Measurements from ENCODE around the gene CGNL1. TPM values are rescaled to one million over a fixed set of nuclear protein-coding genes. Genes with fewer than 3 reads are reported as not detected.

CGNL1 gene
- total and polyA plus RNA-seq, 2 experiments from 2014 or later: 11.4 to 13.1 TPM

- DNase-seq (ENCODE audit: low spot score): no peak
- H3K27ac ChIP-seq: no peak overlapping the region
- no peak overlapping the region for H2AFZ ChIP-seq
- no peak overlapping the region for H3K4me2 ChIP-seq
- WGBS (ENCODE audit: low lambda C conversion rate, missing lambda C conversion rate): 59% methylated on average over 1 of the region's 1 CpG
- H3K27me3 ChIP-seq: no peaks in the 10 kb centered on the region
- no peak overlapping the region for H3K4me3 ChIP-seq
- no peaks in the 10 kb centered on the region for H3K36me3 ChIP-seq (replicated peaks; ENCODE audit: insufficient read depth, low read depth)
- peaks cover 6% of the 10 kb centered on the region for H3K79me2 ChIP-seq
- no peaks in the 10 kb centered on the region for H3K9me2 ChIP-seq (replicated peaks; ENCODE audit: insufficient read depth)
- H4K20me1 ChIP-seq (ENCODE audit: insufficient read depth, poor library complexity, severe bottlenecking): no peaks in the 10 kb centered on the region
- peaks cover 13% of the 10 kb centered on the region for H3K4me1 ChIP-seq (ENCODE audit: insufficient read depth)
- H3K9me3 ChIP-seq (ENCODE audit: low read depth): no peaks in the 10 kb centered on the region
- TF ChIP-seq EZH2phosphoT487 (IDR thresholded peaks at IDR 0.05; ENCODE audit: low read depth, severe bottlenecking, unreplicated experiment): no peak
- no peak for TF ChIP-seq EZH2 (IDR thresholded peaks at IDR 0.05; ENCODE audit: borderline replicate concordance)
- no peak for TF ChIP-seq CTCF (IDR thresholded peaks at IDR 0.05; ENCODE audit: poor library complexity)
Observed at GRCh38 chr15:57436166-57436565, 59.9 kb downstream of the CGNL1 start.

GRCh38 chr15:57436961-57437360 lies 60.7 kb downstream of the CGNL1 start:
- Histone ChIP-seq H3K79me2 (peaks cover 6% of the 10 kb centered on the region), H3K4me1 (ENCODE audit: insufficient read depth) (peaks cover 17% of the 10 kb centered on the region), H3K27me3 (no peaks in the 10 kb centered on the region), H3K9me3 (ENCODE audit: low read depth) (no peaks in the 10 kb centered on the region), H3K9me2 (replicated peaks; ENCODE audit: insufficient read depth) (no peaks in the 10 kb centered on the region), H3K36me3 (replicated peaks; ENCODE audit: insufficient read depth, low read depth) (no peaks in the 10 kb centered on the region), H2AFZ (no peak overlapping the region), H3K4me2 (no peak overlapping the region), H4K20me1 (ENCODE audit: insufficient read depth, poor library complexity, severe bottlenecking) (no peaks in the 10 kb centered on the region), H3K4me3 (no peak overlapping the region), H3K27ac (no peak overlapping the region)
- 75% methylated on average over 2 of the region's 2 CpGs for WGBS (ENCODE audit: low lambda C conversion rate, missing lambda C conversion rate)
- no peak for DNase-seq (ENCODE audit: low spot score)
- TF ChIP-seq CTCF (IDR thresholded peaks at IDR 0.05; ENCODE audit: poor library complexity) (no peak), EZH2 (IDR thresholded peaks at IDR 0.05; ENCODE audit: borderline replicate concordance) (no peak), EZH2phosphoT487 (IDR thresholded peaks at IDR 0.05; ENCODE audit: low read depth, severe bottlenecking, unreplicated experiment) (no peak)

- H3K9me2 ChIP-seq (replicated peaks; ENCODE audit: insufficient read depth): no peaks in the 10 kb centered on the region
- no peaks in the 10 kb centered on the region for H4K20me1 ChIP-seq (ENCODE audit: insufficient read depth, poor library complexity, severe bottlenecking)
- no peak overlapping the region for H3K4me2 ChIP-seq
- no peaks in the 10 kb centered on the region for H3K36me3 ChIP-seq (replicated peaks; ENCODE audit: insufficient read depth, low read depth)
- H3K27me3 ChIP-seq: no peaks in the 10 kb centered on the region
- H2AFZ ChIP-seq: no peak overlapping the region
- TF ChIP-seq EZH2phosphoT487 (IDR thresholded peaks at IDR 0.05; ENCODE audit: low read depth, severe bottlenecking, unreplicated experiment): no peak
- TF ChIP-seq CTCF (IDR thresholded peaks at IDR 0.05; ENCODE audit: poor library complexity): no peak
- TF ChIP-seq EZH2 (IDR thresholded peaks at IDR 0.05; ENCODE audit: borderline replicate concordance): no peak
- H3K9me3 ChIP-seq (ENCODE audit: low read depth): no peaks in the 10 kb centered on the region
- no peak for DNase-seq (ENCODE audit: low spot score)
- H3K27ac ChIP-seq: no peak overlapping the region
- H3K4me3 ChIP-seq: no peak overlapping the region
- H3K79me2 ChIP-seq: peaks cover 6% of the 10 kb centered on the region
- peaks cover 17% of the 10 kb centered on the region for H3K4me1 ChIP-seq (ENCODE audit: insufficient read depth)
- 90% methylated on average over 3 of the region's 3 CpGs for WGBS (ENCODE audit: low lambda C conversion rate, missing lambda C conversion rate)
Observed at GRCh38 chr15:57437564-57437963, 61.3 kb downstream of the CGNL1 start.

- Histone ChIP-seq H3K9me2 (replicated peaks; ENCODE audit: insufficient read depth) (no peaks in the 10 kb centered on the region), H3K79me2 (peaks cover 6% of the 10 kb centered on the region), H3K36me3 (replicated peaks; ENCODE audit: insufficient read depth, low read depth) (no peaks in the 10 kb centered on the region), H3K4me3 (no peak overlapping the region), H4K20me1 (ENCODE audit: insufficient read depth, poor library complexity, severe bottlenecking) (no peaks in the 10 kb centered on the region), H3K4me2 (no peak overlapping the region), H3K9me3 (ENCODE audit: low read depth) (no peaks in the 10 kb centered on the region), H2AFZ (no peak overlapping the region), H3K4me1 (ENCODE audit: insufficient read depth) (peaks cover 17% of the 10 kb centered on the region), H3K27ac (no peak overlapping the region), H3K27me3 (no peaks in the 10 kb centered on the region)
- no peak for TF ChIP-seq CTCF (IDR thresholded peaks at IDR 0.05; ENCODE audit: poor library complexity)
- TF ChIP-seq EZH2phosphoT487 (IDR thresholded peaks at IDR 0.05; ENCODE audit: low read depth, severe bottlenecking, unreplicated experiment): no peak
- no peak for TF ChIP-seq EZH2 (IDR thresholded peaks at IDR 0.05; ENCODE audit: borderline replicate concordance)
- no peak for DNase-seq (ENCODE audit: low spot score)
- WGBS (ENCODE audit: low lambda C conversion rate, missing lambda C conversion rate): 97% methylated on average over 6 of the region's 6 CpGs
Observed at GRCh38 chr15:57438166-57438565, 61.9 kb downstream of the CGNL1 start.

Measured in hepatocyte (in vitro differentiated cells).